HL-60/S4 treated with retinoic acid at 250 ng/mL for 4 days and 3 days (cell line): ENCODE measurements around the gene RGS12.

Source experiments
- in situ Hi-C: fragments of 300-500 bp; cut with MboI; formaldehyde crosslinking; loops from 2 replicates; pipeline ENCODE4 v1.7.0; 2022; ENCODE audit warnings: low sequenced_read_pairs

Gene RGS12

GRCh38 chr4:3254302-3255131 lies 38.3 kb upstream of the RGS12 start:
- in situ Hi-C loops, result no loop called here

- in situ Hi-C loops, result no loop called here
These were observed 37.1 kb upstream of the RGS12 start for GRCh38 chr4:3255611-3256186.

GRCh38 chr4:3256230-3257102 lies 36.4 kb upstream of the RGS12 start:
- in situ Hi-C loops, result no loop called here

- in situ Hi-C loops, result no loop called here
These were observed 35.7 kb upstream of the RGS12 start for GRCh38 chr4:3257103-3257555.

GRCh38 chr4:3257556-3258482 lies 35.0 kb upstream of the RGS12 start:
- in situ Hi-C loops, result no loop called here

GRCh38 chr4:3261411-3262207 lies 31.2 kb upstream of the RGS12 start:
- in situ Hi-C loops, result no loop called here

- in situ Hi-C loops, result no loop called here
These were observed 30.4 kb upstream of the RGS12 start for GRCh38 chr4:3262208-3263052.

GRCh38 chr4:3263053-3263875 lies 29.6 kb upstream of the RGS12 start:
- in situ Hi-C loops, result no loop called here

- in situ Hi-C loops, result no loop called here
These were observed 29.0 kb upstream of the RGS12 start for GRCh38 chr4:3263876-3264193.

- in situ Hi-C loops, result no loop called here
These were observed 26.7 kb upstream of the RGS12 start for GRCh38 chr4:3266076-3266475.

- in situ Hi-C loops, result no loop called here
These were observed 25.0 kb upstream of the RGS12 start for GRCh38 chr4:3267576-3268394.

- in situ Hi-C loops, result no loop called here
These were observed 24.3 kb upstream of the RGS12 start for GRCh38 chr4:3268395-3269104.

GRCh38 chr4:3269105-3269927 lies 23.5 kb upstream of the RGS12 start:
- in situ Hi-C loops, result no loop called here

- in situ Hi-C loops, result no loop called here
These were observed 22.7 kb upstream of the RGS12 start for GRCh38 chr4:3269991-3270611.

- in situ Hi-C loops, result no loop called here
These were observed 21.7 kb upstream of the RGS12 start for GRCh38 chr4:3271131-3271530.
